CD14-positive monocyte (primary cell): ENCODE data around the gene PSD4. TPM values are rescaled to one million over a fixed set of nuclear protein-coding genes. Genes with fewer than 3 reads are reported as not detected.

ENCODE experiments used
- DNase-seq, 3 donors: peaks; one replicate each; pipeline ENCODE4 v3.0.0-alpha.2; 2011 to 2022
- H2AFZ ChIP-seq: 2 replicates; pipeline ENCODE4 v1.6.0; 2012; ENCODE audit warnings: mild to moderate bottlenecking, low read depth, low read length, inconsistent platforms; ENCODE audit not compliant: insufficient read depth, poor library complexity, severe bottlenecking
- H3K27ac ChIP-seq, 2 donors: 1 replicate in 1 of 2; 2 replicates in 1 of 2; pipeline ENCODE4 v1.5.1; 2012 to 2013; ENCODE audit warnings: low read length in 2 of 2, control low read depth in 1 of 2, inconsistent platforms in 1 of 2, low read depth in 1 of 2, mild to moderate bottlenecking in 1 of 2
- H3K27me3 ChIP-seq, 2 donors: one replicate each; pipeline versions ENCODE4 v1.6.0 to v1.6.1; 2011 to 2013; ENCODE audit warnings: low read length in 2 of 2; ENCODE audit not compliant: control insufficient read depth in 2 of 2, insufficient read depth in 2 of 2
- H3K36me3 ChIP-seq, 2 donors: replicated peaks in 1 of 2; 1 replicate in 1 of 2; 2 replicates in 1 of 2; pipeline versions ENCODE4 v1.5.1 to v1.6.1; 2012 to 2013; ENCODE audit warnings: low read length in 2 of 2, control low read depth in 1 of 2, inconsistent platforms in 1 of 2, mild to moderate bottlenecking in 1 of 2; ENCODE audit not compliant: insufficient read depth in 2 of 2, control insufficient read depth in 1 of 2
- H3K4me1 ChIP-seq, 2 donors: 1 replicate in 1 of 2; 2 replicates in 1 of 2; pipeline versions ENCODE4 v1.5.1 to v1.6.1; 2012 to 2013; ENCODE audit warnings: low read length in 2 of 2, control low read depth in 1 of 2, inconsistent platforms in 1 of 2, mild to moderate bottlenecking in 1 of 2, moderate library complexity in 1 of 2; ENCODE audit not compliant: insufficient read depth in 2 of 2, control insufficient read depth in 1 of 2
- H3K4me2 ChIP-seq: replicated peaks from 2 replicates; pipeline ENCODE3; 2012; ENCODE audit warnings: low read length, moderate library complexity, mild to moderate bottlenecking; ENCODE audit not compliant: poor library complexity, severe bottlenecking; ENCODE audit errors: extremely low read depth
- H3K4me3 ChIP-seq, 3 experiments: fragments of 200-600 bp in 1 of 3; sonication (generic) in 1 of 3; replicated peaks in 1 of 3; 1 replicate in 2 of 3; 2 replicates in 1 of 3; pipeline ENCODE4 v1.5.1; 2011 to 2013; ENCODE audit warnings: low read length in 3 of 3, mild to moderate bottlenecking in 3 of 3, control low read depth in 2 of 3, low read depth in 2 of 3, inconsistent platforms in 1 of 3, moderate library complexity in 1 of 3
- H3K79me2 ChIP-seq: 2 replicates; pipeline ENCODE4 v1.6.0; 2012; ENCODE audit warnings: mild to moderate bottlenecking, control low read depth, inconsistent platforms, low read length, moderate library complexity; ENCODE audit not compliant: insufficient read depth
- H3K9ac ChIP-seq: 2 replicates; pipeline ENCODE4 v1.6.0; 2017; ENCODE audit warnings: low read length, mild to moderate bottlenecking; ENCODE audit not compliant: insufficient read depth, poor library complexity, severe bottlenecking
- H3K9me3 ChIP-seq, 2 donors: replicated peaks in 1 of 2; 1 replicate in 1 of 2; 2 replicates in 1 of 2; pipeline versions ENCODE4 v1.5.1 to v1.6.1; 2012 to 2013; ENCODE audit warnings: low read length in 2 of 2, control low read depth in 1 of 2; ENCODE audit not compliant: control insufficient read depth in 1 of 2, insufficient read depth in 1 of 2
- H4K20me1 ChIP-seq: 2 replicates; pipeline ENCODE4 v1.6.0; 2012; ENCODE audit warnings: mild to moderate bottlenecking, low read length, control low read depth, moderate library complexity; ENCODE audit not compliant: insufficient read depth
- H3K27ac Mint-ChIP-seq, 7 donors: one replicate each; pipeline ENCODE4 v1.8.0; 2020; ENCODE audit warnings: mild to moderate bottlenecking in 7 of 7, mixed read lengths in 7 of 7, moderate library complexity in 6 of 7, inconsistent platforms in 2 of 7
- H3K27me3 Mint-ChIP-seq, 3 donors: one replicate each; pipeline ENCODE4 v1.8.0; 2021 to 2022; ENCODE audit warnings: low read depth in 3 of 3, mild to moderate bottlenecking in 3 of 3, mixed read lengths in 3 of 3, moderate library complexity in 3 of 3, inconsistent platforms in 1 of 3
- H3K36me3 Mint-ChIP-seq, 2 donors: one replicate each; pipeline ENCODE4 v1.8.0; 2020; ENCODE audit warnings: mixed read lengths in 2 of 2, inconsistent platforms in 1 of 2, mild to moderate bottlenecking in 1 of 2
- H3K4me1 Mint-ChIP-seq: one replicate; pipeline ENCODE4 v1.8.0; 2020; ENCODE audit warnings: mild to moderate bottlenecking, mixed read lengths
- H3K4me3 Mint-ChIP-seq, 2 donors: one replicate each; pipeline ENCODE4 v1.8.0; 2020; ENCODE audit warnings: mild to moderate bottlenecking in 2 of 2, mixed read lengths in 2 of 2, moderate library complexity in 1 of 2
- H3K9me3 Mint-ChIP-seq, 7 donors: one replicate each; pipeline ENCODE4 v1.8.0; 2020 to 2022; ENCODE audit warnings: mixed read lengths in 7 of 7, mild to moderate bottlenecking in 6 of 7, moderate library complexity in 6 of 7, inconsistent platforms in 2 of 7
- WGBS: methylation state at CpG from one replicate; pipeline ENCODE4 v1.1.5; 2013; ENCODE audit warnings: missing lambda C conversion rate; ENCODE audit not compliant: insufficient coverage; 5-methylcytosine and 5-hydroxymethylcytosine counted together
- intact Hi-C, 2 donors: fragments of 100-400 bp; cut with micrococcal nuclease; formaldehyde crosslinking; loops; one replicate each; pipeline versions ENCODE4 v1.15.0 to v1.15.1; 2023
- polyA minus RNA-seq: library from RNA; depleted of rRNA, polyadenylated mRNA; stranded (reverse); fragments of >200 nt; gene quantifications from 2 replicates; pipeline ENCODE4 v1.2.3, GENCODE V29; 2012
- polyA plus RNA-seq, 3 donors: library from polyadenylated mRNA; depleted of rRNA in 1 of 3; unstranded in 2 of 3; stranded (reverse) in 1 of 3; fragments of 300-500 nt in 2 of 3; fragments of >200 nt in 1 of 3; fragmentation: Illumina TruSeq in 2 of 3; gene quantifications; 1 replicate in 2 of 3; 2 replicates in 1 of 3; pipeline ENCODE4 v1.2.3, GENCODE V29; 2012 to 2021
- total RNA-seq, 12 experiments: library from RNA in 1 of 12; stranded (reverse) in 1 of 12; fragments of 120-200 nt in 1 of 12; gene quantifications; one replicate each; pipeline ENCODE4 v1.2.4 and lab custom pipeline; 2013 to 2026; ENCODE audit warnings: mixed read lengths in 6 of 12, inconsistent platforms in 1 of 12
- TF ChIP-seq, protein P1 (sequence below): fragments of 200-600 bp; IDR thresholded peaks from one replicate; pipeline ENCODE4 v1.8.0; 2022; ENCODE audit warnings: antibody characterized with exemption, mild to moderate bottlenecking

PSD4 gene
- 74.5 TPM for total RNA-seq (2013)
- polyA plus RNA-seq: 10 to 100 TPM; 11.0 to 47.0 (median 18.2) TPM
- polyA minus RNA-seq: 89.2 and 136 TPM in 2 replicates
- 29.9 to 130 (median 75.7) reads per million in 11 experiments for total RNA-seq (lab: John Stamatoyannopoulos, UW)

DNA sequence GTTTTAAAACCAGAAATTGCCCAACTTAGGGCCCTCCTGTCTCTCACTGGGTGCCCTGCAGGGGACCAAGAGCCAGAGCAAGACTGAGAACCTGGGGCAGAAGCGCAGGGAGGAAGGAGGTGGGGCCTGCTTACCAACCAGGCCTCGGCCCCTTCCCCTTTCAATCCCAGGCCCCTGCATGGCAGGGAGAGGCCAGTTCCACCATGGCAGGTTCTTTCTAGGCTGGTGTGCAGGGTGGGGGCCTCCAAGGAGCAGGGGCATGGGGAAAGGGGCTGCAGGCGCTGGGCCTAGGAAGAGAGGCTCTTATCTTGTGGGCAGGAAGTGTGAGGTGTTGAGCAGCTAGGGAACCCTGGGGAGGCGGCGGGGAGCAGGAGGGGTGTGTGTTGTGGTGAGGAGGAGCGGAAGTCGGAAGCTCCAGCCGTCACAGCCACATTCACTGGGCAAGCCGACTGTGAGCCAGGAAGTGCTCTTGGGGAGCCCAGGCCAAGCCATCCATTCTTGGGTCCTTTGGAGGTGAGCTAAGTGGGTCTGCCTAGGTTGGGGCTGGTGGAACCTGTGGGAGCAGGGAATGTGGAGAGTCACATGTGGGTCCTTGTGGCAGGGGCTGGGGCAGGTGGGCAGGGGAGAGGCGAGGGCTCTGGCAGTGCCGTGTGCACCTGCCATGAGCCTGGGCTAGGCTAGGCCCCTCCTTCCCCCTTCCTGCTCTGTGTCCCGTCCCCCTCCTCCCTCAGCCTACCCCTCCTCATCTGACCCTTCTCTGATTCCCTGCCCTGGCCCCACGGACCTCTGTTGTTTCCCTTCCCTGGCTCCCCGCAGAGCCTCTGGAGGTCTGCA, at the start of gene PSD4:
TSS of gene PSD4 (plus strand) at position 430 of the 834 bp plus-strand sequence. CDS start 8,486 bp downstream, outside the sequence.
- Mint-ChIP-seq H3K27ac (peak within 1 kb of the TSS; percentile 93 to 98 (median 97)), H3K36me3 (peaks cover 21 to 25% of the 10 kb centered on the region in 2 donors), H3K9me3 (peaks cover 0 to 1% (median 0%) of the 10 kb centered on the region in 7 donors), H3K27me3 (no peaks in the 10 kb centered on the region), H3K4me1 (peaks cover 71% of the 10 kb centered on the region), H3K4me3 (peak within 1 kb of the TSS; percentile 89 to 94)
- peaks cover 43% of the 10 kb centered on the region for H4K20me1 ChIP-seq
- H3K4me1 ChIP-seq: peaks cover 62 to 77% of the 10 kb centered on the region in 2 donors
- H3K4me2 ChIP-seq: peak within 1 kb of the TSS; percentile 99
- peak within 1 kb of the TSS; percentile 76 for H2AFZ ChIP-seq
- peaks cover 8 to 22% of the 10 kb centered on the region in 2 donors for H3K36me3 ChIP-seq
- H3K9ac ChIP-seq: peak within 1 kb of the TSS; percentile 93
- DNase-seq: peak; percentile 77 to 84 (median 81)
- H3K79me2 ChIP-seq: peaks cover 50% of the 10 kb centered on the region
- TF ChIP-seq, protein P1, sequence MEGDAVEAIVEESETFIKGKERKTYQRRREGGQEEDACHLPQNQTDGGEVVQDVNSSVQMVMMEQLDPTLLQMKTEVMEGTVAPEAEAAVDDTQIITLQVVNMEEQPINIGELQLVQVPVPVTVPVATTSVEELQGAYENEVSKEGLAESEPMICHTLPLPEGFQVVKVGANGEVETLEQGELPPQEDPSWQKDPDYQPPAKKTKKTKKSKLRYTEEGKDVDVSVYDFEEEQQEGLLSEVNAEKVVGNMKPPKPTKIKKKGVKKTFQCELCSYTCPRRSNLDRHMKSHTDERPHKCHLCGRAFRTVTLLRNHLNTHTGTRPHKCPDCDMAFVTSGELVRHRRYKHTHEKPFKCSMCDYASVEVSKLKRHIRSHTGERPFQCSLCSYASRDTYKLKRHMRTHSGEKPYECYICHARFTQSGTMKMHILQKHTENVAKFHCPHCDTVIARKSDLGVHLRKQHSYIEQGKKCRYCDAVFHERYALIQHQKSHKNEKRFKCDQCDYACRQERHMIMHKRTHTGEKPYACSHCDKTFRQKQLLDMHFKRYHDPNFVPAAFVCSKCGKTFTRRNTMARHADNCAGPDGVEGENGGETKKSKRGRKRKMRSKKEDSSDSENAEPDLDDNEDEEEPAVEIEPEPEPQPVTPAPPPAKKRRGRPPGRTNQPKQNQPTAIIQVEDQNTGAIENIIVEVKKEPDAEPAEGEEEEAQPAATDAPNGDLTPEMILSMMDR: no peak
- 0% methylated on average over 8 of the region's 14 CpGs for WGBS
- H3K27ac ChIP-seq: peak within 1 kb of the TSS; percentile 96 to 97
- H3K9me3 ChIP-seq: no peaks in the 10 kb centered on the region
- no peaks in the 10 kb centered on the region for H3K27me3 ChIP-seq
- intact Hi-C loops: no loop called here
- peak within 1 kb of the TSS; percentile 56 to 95 (median 77) for H3K4me3 ChIP-seq

DNA sequence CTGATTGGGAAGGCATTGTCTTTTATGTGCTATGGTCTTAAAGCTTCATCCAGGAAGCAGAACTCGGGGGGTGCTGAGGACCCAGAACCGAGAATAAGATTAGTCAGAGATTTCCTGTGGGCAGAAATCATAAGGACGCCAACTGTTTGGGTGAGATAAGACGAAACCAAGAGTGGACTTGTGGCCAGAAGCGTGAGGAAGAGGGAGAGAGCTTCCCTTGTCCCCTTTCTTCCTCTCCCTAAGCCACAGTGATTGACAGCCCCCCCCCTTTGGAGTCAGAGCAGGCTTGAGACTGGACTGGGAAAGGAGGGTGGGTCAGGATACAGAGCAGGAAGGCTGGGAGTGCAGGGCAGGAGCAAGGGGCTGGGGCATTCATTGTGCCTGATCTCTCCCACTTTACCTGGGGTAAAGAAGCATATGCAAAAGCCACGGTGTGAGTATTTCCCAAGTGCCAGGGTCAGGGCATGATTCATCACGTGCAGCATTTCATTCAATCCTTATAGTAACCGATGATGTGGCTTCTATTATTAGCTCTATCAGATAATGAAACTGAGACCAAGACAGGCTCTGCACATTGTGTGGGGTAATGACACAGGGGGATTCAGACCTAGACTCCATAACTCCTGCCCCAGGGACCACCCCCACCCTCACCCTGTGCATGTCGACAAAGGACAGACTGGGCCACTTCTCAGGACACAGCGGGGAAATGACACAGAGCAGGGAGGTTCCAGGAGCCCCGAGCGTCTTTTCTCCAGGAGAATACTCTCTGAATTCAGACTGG, 49.4 kb upstream of the PSD4 start:
- H3K4me2 ChIP-seq: peak overlapping the region; percentile 58
- peak; percentile 64 to 89 (median 79) for DNase-seq
- peaks cover 27% of the 10 kb centered on the region for H3K79me2 ChIP-seq
- H3K27me3 ChIP-seq: no peaks in the 10 kb centered on the region
- H3K36me3 ChIP-seq: peaks cover 3% of the 10 kb centered on the region in 2 donors
- Mint-ChIP-seq H3K36me3 (peaks cover 4 to 11% of the 10 kb centered on the region in 2 donors), H3K27ac (peak overlapping the region; percentile 97 to 99 (median 99)), H3K27me3 (peaks cover 0 to 2% (median 0%) of the 10 kb centered on the region in 3 donors), H3K9me3 (peaks cover 3 to 9% (median 4%) of the 10 kb centered on the region in 7 donors), H3K4me3 (peak overlapping the region; percentile 75 to 77), H3K4me1 (peaks cover 88% of the 10 kb centered on the region)
- H4K20me1 ChIP-seq: peaks cover 8% of the 10 kb centered on the region
- no peaks in the 10 kb centered on the region for H3K9me3 ChIP-seq
- 24% methylated on average over 6 of the region's 12 CpGs for WGBS
- H3K4me3 ChIP-seq: peak overlapping the region in 2 of 3 experiments; percentile 19 to 60
- TF ChIP-seq, protein P1: no peak
- no peak overlapping the region for H2AFZ ChIP-seq
- intact Hi-C loops: no loop called here
- H3K4me1 ChIP-seq: peaks cover 78 to 94% of the 10 kb centered on the region in 2 donors
- H3K27ac ChIP-seq: peak overlapping the region; percentile 90 to 95
- H3K9ac ChIP-seq: peak overlapping the region; percentile 52
